ENCODE data around the gene RNGTT.
"Not testable (repeated sequence)": the region's sequence is repeated elsewhere in the genome, so short reads cannot be mapped to it uniquely, and the experiment has no call there.

RNGTT gene

GRCh38 chr6:88785478-88785877, 177.9 kb downstream of the RNGTT start:
- DNase-seq, result no peak

DNA sequence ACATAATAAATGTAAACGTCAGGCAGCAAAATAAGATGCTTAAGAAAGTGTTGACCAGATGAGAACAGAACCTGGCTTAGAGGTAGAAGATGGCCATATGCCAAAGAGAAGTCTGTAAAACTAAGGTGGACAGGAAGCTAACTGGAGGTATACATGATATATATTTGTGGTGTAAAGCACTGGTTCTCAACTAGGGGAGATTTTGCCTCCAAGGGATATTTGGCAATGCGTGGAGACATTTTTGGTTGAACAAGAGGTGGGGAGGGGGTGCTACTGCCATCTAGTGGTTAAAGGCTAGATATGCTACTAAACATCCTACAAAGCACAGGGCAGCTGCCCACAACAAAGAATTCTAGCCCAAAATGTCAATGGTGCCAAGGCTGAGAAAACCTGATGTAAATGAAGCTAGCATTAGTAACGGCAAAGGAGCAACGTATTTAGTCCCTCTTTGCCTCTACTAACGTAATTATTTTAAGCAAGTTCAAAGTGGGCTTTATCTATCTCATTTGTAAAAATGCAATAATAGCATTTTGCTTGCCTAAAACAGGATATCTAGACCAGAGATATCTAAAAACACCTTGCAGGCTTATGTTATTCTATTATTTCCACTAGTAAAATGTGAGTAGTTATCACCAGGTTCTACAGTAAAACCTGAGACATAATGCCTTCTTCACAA, 182.6 kb downstream of the RNGTT start:
- peak; percentile 28 for DNase-seq

GRCh38 chr6:88775866-88776571, 187.4 kb downstream of the RNGTT start:
- no peak for DNase-seq

DNA sequence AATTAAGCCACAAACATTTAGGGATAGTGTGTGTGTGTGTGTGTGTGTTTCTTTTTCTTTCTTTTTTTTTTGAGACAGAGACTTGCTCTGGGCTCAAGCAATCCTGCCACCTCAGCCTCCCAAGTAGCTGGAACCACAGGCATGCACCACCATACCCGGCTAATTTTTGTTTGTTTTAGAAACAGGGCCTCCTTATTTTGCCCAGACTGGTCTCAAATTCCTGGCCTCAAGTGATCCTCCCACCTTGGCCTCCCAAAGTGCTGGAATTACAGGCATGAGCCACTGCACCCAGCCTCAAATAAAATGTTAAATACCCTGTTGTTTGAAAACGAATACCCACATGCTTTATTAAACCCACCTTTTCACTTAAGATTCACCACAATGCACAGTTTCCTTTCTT, 195.3 kb downstream of the RNGTT start:
- not testable (repeated sequence) for DNase-seq

DNA sequence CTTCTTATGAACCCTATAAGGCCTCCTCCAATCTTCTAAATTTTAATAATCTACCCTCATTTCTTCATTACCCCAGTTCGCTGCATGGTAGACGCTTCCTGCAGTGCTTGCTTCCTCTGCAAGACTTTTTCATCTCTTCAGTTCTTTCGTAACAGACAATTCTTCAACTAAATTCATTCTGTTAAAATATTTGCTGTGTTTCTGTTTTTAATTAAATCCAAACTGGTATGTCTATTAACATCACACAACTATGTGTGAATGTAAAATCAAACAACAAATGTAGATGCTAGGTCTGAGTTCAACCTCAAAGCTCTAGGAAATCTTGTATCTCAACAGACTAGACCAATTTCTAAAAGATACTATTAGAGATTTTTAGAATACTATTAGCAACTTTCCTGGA, 199.3 kb downstream of the RNGTT start:
- DNase-seq, result no peak

GRCh38 chr6:88763160-88763559, 200.3 kb downstream of the RNGTT start:
- DNase-seq, result no peak

GRCh38 chr6:88761237-88762031, 202.0 kb downstream of the RNGTT start:
- no peak for DNase-seq

- no peak for DNase-seq
Measured at GRCh38 chr6:88760091-88760490, 203.3 kb downstream of the RNGTT start.

DNA sequence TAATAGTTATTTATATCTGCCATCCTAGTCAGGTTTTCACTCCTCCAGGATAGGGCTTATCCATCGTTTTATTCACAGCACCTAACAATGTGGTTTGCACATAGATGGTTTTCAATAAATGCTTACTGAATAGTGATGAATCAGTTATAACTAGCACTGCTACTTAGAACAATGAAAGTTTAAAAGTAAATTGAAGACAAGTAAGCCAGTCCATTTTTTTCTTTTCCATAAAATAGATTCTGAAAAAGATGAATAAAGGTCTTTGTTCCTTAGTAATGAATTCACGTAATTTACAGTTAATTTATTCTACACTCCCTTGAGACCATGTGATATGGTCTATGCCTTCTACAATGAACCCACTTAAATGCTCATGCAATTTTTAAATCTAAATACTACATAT, 212.5 kb downstream of the RNGTT start:
- no peak for DNase-seq

- no peak for DNase-seq
Measured at GRCh38 chr6:88749849-88750248, 213.6 kb downstream of the RNGTT start.

- no peak for DNase-seq
Measured at GRCh38 chr6:88748141-88748540, 215.3 kb downstream of the RNGTT start.

DNA sequence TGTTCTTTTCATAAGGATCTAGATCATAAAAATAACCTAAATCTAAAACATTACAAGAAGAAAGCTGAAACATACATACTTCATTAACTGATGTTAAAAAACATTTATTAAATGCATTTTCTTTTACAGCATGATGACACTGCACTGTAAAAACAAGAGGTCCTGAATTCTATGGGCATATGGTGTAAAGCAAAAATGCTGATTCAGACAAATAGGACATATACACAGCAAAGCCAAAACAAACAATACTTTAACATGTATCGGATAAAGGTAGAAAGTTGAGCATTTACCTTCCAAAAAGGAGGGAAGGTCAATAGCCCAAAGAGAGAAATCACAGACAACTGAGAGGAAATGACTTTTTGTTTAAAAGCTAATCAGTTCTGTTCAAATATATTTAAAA, 221.5 kb downstream of the RNGTT start:
- DNase-seq, result no peak

GRCh38 chr6:88741071-88741470, 222.3 kb downstream of the RNGTT start:
- no peak for DNase-seq

DNA sequence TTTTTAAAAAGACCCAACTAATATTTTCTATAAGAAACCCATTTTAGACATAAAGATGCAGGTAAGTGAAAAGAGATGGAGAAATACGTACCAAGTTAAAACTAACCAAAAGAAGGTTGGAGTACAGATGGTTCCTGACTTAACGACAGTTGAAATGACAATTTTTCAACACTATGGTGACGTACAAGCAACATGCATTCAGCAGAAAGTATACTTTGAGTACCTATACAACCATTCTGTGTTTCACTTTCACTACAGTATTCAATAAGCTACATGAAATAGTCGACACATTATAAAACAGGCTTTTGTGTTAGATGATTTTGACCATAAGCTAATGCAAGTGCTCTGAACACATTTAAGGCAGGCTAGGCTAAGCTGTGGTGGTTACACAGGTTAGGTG, 228.9 kb downstream of the RNGTT start:
- no peak for DNase-seq

- peak; percentile 2 for DNase-seq
Measured at GRCh38 chr6:88730611-88731011, 232.8 kb downstream of the RNGTT start.

GRCh38 chr6:88728756-88729155, 234.7 kb downstream of the RNGTT start:
- DNase-seq, result no peak

- DNase-seq, result not testable (repeated sequence)
Measured at GRCh38 chr6:88726409-88726808, 237.0 kb downstream of the RNGTT start.

GRCh38 chr6:88725111-88725975, 238.1 kb downstream of the RNGTT start:
- no peak for DNase-seq

DNA sequence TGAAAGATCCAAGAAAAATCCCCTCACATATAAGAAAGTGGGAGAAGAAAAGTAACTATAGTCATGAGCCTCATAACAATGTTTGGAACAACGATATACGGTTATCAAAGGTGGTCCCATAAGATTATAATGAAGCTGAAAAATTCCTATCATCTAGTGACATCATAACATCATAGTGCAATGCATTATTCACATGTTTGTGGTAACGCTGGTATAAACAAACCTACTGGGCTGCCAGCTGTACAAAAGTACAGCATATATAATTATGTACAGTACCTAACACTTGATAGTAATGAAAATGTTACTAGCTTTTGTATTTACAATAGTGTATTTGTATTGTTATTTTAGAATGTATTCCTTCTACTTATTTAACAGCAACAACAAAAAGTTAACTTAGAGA, 240.7 kb downstream of the RNGTT start:
- no peak for DNase-seq

- DNase-seq, result not testable (repeated sequence)
Measured at GRCh38 chr6:88716399-88716798, 247.0 kb downstream of the RNGTT start.

- no peak for DNase-seq
Measured at GRCh38 chr6:88712243-88712936, 251.0 kb downstream of the RNGTT start.

DNA sequence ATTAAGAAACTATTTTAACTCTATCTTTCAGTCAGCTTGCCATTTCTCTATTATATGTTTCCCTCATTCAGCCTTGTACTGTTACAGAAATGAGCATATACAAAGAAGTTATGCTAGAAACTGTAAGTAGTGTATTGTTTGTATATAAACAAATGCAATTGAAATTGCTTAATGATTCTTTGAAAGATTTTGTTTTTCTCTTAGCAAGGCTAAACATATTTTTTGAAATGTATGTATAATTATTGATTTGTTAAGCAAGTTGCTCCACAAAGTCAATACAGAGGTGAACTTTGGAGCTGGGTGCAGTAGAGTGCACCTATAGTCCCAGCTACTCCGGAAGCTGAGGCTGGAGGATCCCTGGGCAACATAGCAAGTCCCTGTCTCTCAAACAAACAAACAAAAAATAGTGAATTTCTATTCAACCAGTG, 253.6 kb downstream of the RNGTT start:
- no peak for DNase-seq
